HK-2 (cell line): Measurements from ENCODE around the gene DUSP21.
"Not testable (repeated sequence)": the region's sequence is repeated elsewhere in the genome, so short reads cannot be mapped to it uniquely, and the experiment has no call there.

Experiments used
- DNase-seq: peaks from one replicate; pipeline ENCODE4 v3.0.0-alpha.2; 2018; ENCODE audit not compliant: unreplicated experiment

The DUSP21 gene

DNA sequence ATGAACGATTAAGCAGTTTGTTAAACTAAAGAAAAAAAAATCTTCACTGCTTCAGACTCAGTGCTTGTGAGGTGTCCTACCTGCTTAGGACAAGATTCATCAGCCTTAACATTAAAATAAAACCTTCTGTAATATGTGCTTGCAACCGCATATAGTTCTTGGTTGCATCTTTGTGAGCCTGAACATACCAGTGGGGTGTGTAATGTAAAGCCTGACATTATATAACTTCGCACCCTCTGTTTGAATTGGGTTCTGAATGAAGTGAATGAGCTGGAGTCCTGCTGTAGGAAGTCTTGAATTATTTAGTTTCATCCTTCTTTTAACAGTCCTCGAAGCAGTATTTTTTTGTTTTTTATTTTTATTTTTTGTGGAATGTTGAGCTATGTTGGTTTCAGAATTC is 32.3 kb downstream of the DUSP21 start:
- no peak for DNase-seq

- no peak for DNase-seq
Measured at GRCh38 chrX:44876767-44877166, 32.9 kb downstream of the DUSP21 start.

GRCh38 chrX:44878780-44879179 is 35.0 kb downstream of the DUSP21 start:
- DNase-seq, result no peak

DNA sequence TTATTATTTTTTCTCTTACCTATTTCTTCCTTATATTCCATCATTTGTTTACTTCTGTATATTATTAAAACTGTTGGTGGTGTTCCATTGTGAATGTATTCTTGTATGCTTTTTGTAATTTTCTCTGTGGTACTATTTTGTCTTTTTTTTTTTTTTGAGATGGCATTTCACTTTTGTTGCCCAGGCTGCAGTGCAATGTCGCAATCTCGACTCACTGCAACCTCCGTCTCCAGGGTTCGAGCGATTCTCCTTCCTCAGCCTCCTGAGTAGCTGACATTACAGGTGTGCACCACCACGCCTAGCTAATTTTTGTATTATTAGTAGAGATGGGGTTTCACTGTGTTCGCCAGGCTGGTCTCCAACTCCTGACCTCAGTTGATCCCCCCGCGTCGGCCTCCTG is 37.7 kb downstream of the DUSP21 start:
- DNase-seq, result no peak

DNA sequence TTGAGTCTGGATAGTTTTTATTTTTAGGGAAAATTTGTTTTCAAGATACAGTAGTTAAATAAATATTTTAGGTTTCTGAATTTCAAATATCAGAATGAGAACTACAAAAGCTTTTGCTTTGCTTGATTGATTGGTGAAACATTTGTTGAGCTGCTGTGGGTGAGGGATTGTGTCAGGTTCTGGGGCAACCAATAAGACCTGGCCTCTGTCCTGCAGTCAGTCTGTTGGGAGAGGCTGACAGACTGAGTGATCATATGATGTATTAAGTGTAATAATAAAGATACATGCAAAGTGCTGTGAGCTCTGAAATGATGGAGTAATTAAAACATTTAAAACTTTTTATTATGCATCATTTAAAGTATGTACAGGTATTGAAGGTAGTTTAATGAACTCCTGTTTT is 38.8 kb downstream of the DUSP21 start:
- DNase-seq, result no peak

DNA sequence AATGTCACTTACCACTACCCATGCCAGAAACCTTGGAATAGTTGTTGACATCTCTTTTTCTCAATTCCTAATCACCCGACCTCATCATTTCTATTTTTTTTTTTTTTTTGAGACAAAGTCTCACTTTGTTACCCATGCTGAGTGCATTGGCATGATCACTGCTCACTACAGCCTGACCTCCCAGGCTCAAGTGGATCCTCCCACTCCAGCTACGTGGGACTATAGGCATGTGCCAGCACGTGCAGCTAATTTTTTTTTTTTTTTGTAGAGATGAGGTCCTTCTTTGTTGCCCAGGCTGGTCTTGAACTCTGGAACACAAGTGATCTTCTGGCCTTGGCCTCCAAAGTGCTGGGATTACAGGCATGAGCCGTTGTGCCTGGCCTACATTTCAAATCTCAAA is 41.1 kb downstream of the DUSP21 start:
- DNase-seq, result no peak

GRCh38 chrX:44889824-44890223 is 46.0 kb downstream of the DUSP21 start:
- no peak for DNase-seq

GRCh38 chrX:44890247-44890646 is 46.4 kb downstream of the DUSP21 start:
- no peak for DNase-seq

- not testable (repeated sequence) for DNase-seq
Measured at GRCh38 chrX:44890687-44891086, 46.9 kb downstream of the DUSP21 start.

DNA sequence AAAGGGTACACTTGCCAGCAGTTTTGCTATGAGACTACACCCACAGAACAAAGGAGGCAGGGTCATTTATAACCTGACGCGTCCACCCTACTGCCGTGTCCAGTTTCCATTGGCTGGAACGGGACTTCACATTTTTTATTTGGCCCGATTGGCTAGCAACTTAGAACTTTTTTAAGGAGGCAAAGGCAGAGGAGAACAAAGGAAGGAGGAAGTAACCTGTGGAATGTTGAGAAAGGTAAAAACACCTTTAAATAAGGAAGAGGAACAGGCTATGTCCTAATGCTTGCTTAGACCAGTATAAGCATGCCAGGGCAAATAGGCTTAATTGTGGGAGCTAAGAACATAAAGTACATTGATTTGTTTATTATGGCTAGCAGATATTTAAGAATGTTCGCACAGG is 47.8 kb downstream of the DUSP21 start:
- DNase-seq, result no peak
